ENCODE data around the gene SHISA7. TPM values are rescaled to one million over a fixed set of nuclear protein-coding genes. Genes with fewer than 3 reads are reported as not detected.

The SHISA7 gene
- total RNA-seq, 1 donor from 2014 or later = 0.25 TPM

GRCh38 chr19:55464662-55465054 lies 21.6 kb upstream of the SHISA7 start, which contains the start of gene C19orf85:
Gene C19orf85 (minus strand): TSS chr19:55464751. CDS start chr19:55464554, 197 bp downstream.
- no peak for DNase-seq (ENCODE audit: extremely low spot score in 2 of 2)
- Histone ChIP-seq H3K4me3 (no peak within 1 kb of the TSS), H3K9me3 (no peaks in the 10 kb centered on the region), H3K36me3 (no peaks in the 10 kb centered on the region), H3K27ac (no peak within 1 kb of the TSS), H3K27me3 (no peaks in the 10 kb centered on the region), H3K4me1 (peaks cover 33% of the 10 kb centered on the region)
- no peak for TF ChIP-seq CTCF (IDR thresholded peaks at IDR 0.05)
- TF ChIP-seq POLR2A (IDR thresholded peaks at IDR 0.05) = no peak
- TF ChIP-seq POLR2AphosphoS5 (IDR thresholded peaks at IDR 0.05; ENCODE audit: insufficient read depth in 1 of 2, low read depth in 1 of 2) = no peak
- intact Hi-C loops (cut with DNase I) = loop anchor here (5.0 kb wide), 1 partner anchor 38 kb away; no protein-coding TSS in a partner anchor

GRCh38 chr19:55464039-55464661 lies 21.1 kb upstream of the SHISA7 start:
- intact Hi-C loops (cut with DNase I) = no loop called here
- TF ChIP-seq CTCF (IDR thresholded peaks at IDR 0.05) = no peak
- TF ChIP-seq POLR2A (IDR thresholded peaks at IDR 0.05) = no peak
- TF ChIP-seq POLR2AphosphoS5 (IDR thresholded peaks at IDR 0.05; ENCODE audit: insufficient read depth in 1 of 2, low read depth in 1 of 2) = no peak
- DNase-seq (ENCODE audit: extremely low spot score in 2 of 2) = no peak

GRCh38 chr19:55463583-55464031 lies 20.5 kb upstream of the SHISA7 start:
- no peak for TF ChIP-seq POLR2AphosphoS5 (IDR thresholded peaks at IDR 0.05; ENCODE audit: insufficient read depth in 1 of 2, low read depth in 1 of 2)
- TF ChIP-seq POLR2A (IDR thresholded peaks at IDR 0.05) = no peak
- TF ChIP-seq CTCF (IDR thresholded peaks at IDR 0.05) = no peak

More at GRCh38 chr19:55464039-55464661, 21.1 kb upstream of the SHISA7 start:
- H3K4me3 ChIP-seq = no peak overlapping the region
- H3K9me3 ChIP-seq = no peaks in the 10 kb centered on the region
- no peaks in the 10 kb centered on the region for H3K27me3 ChIP-seq
- no peaks in the 10 kb centered on the region for H3K36me3 ChIP-seq
- no peak overlapping the region for H3K27ac ChIP-seq
- H3K4me1 ChIP-seq = peaks cover 38% of the 10 kb centered on the region

GRCh38 chr19:55462722-55463121 lies 19.6 kb upstream of the SHISA7 start:
- DNase-seq (ENCODE audit: extremely low spot score in 2 of 2) = no peak
- H3K27ac ChIP-seq = no peak overlapping the region
- H3K27me3 ChIP-seq = no peaks in the 10 kb centered on the region
- intact Hi-C loops (cut with DNase I) = no loop called here
- no peaks in the 10 kb centered on the region for H3K36me3 ChIP-seq
- H3K4me1 ChIP-seq = peaks cover 33% of the 10 kb centered on the region
- H3K4me3 ChIP-seq = no peak overlapping the region
- no peaks in the 10 kb centered on the region for H3K9me3 ChIP-seq
- TF ChIP-seq POLR2AphosphoS5 (IDR thresholded peaks at IDR 0.05; ENCODE audit: insufficient read depth in 1 of 2, low read depth in 1 of 2) = no peak
- TF ChIP-seq POLR2A (IDR thresholded peaks at IDR 0.05) = no peak
- no peak for TF ChIP-seq CTCF (IDR thresholded peaks at IDR 0.05)

More at GRCh38 chr19:55463583-55464031, 20.5 kb upstream of the SHISA7 start:
- Histone ChIP-seq H3K4me3 (no peak overlapping the region), H3K9me3 (no peaks in the 10 kb centered on the region), H3K27ac (no peak overlapping the region), H3K27me3 (no peaks in the 10 kb centered on the region), H3K4me1 (peaks cover 38% of the 10 kb centered on the region), H3K36me3 (no peaks in the 10 kb centered on the region)
- DNase-seq (ENCODE audit: extremely low spot score in 2 of 2) = no peak
- intact Hi-C loops (cut with DNase I) = no loop called here

GRCh38 chr19:55461974-55462626 lies 19.0 kb upstream of the SHISA7 start:
- Histone ChIP-seq H3K4me1 (peaks cover 29% of the 10 kb centered on the region), H3K27ac (peak overlapping the region; percentile 35), H3K9me3 (no peaks in the 10 kb centered on the region), H3K36me3 (no peaks in the 10 kb centered on the region), H3K4me3 (peak overlapping the region; percentile 63 to 91), H3K27me3 (no peaks in the 10 kb centered on the region)
- intact Hi-C loops (cut with DNase I) = no loop called here
- TF ChIP-seq POLR2A (IDR thresholded peaks at IDR 0.05) (peak in 1 of 2 donors; percentile 27), POLR2AphosphoS5 (IDR thresholded peaks at IDR 0.05; ENCODE audit: insufficient read depth in 1 of 2, low read depth in 1 of 2) (peak in 1 of 2 donors; percentile 74), CTCF (IDR thresholded peaks at IDR 0.05) (no peak)
- DNase-seq (ENCODE audit: extremely low spot score in 2 of 2) = no peak
